Measurements from ENCODE around the gene PC.

Gene PC

DNA sequence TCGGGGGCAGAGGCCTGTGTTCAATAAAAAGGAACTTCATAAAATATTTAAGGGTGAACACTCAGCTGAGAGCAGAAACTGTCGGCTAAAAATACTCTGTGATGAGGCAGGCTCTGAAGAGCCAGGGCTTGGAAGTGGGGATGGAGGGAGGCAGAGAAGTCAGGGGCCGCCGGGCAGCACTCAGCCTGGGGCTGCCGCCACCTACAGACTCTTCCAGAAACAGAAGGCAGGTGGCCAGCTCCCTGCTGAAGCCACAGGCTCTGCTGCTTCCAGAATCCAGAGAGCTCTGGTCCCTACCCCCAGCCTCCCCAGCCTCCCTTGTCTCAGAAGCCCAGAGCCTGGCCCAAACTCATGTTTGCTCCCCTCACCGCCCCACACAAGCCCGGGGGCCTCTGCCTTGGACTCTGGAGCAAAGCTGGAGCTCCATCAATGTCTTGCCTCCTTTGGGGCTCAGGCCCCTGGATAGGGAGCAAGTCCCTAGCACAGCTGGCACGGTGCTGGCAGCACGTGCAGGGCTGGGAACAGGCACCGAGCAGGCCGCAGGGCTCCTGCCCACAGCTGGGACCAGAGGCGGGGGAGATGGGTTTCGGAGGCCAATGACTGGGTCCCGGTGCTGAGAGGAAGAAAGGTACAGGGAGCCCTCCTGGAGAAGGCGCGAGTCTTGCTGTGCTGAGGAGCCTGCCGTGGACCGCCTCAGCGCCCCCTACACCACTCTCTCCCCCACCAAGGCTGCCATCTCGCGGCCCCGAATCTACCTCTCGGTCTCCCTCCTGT, 93.1 kb downstream of the PC start:
- DNase-seq: no peak

DNA sequence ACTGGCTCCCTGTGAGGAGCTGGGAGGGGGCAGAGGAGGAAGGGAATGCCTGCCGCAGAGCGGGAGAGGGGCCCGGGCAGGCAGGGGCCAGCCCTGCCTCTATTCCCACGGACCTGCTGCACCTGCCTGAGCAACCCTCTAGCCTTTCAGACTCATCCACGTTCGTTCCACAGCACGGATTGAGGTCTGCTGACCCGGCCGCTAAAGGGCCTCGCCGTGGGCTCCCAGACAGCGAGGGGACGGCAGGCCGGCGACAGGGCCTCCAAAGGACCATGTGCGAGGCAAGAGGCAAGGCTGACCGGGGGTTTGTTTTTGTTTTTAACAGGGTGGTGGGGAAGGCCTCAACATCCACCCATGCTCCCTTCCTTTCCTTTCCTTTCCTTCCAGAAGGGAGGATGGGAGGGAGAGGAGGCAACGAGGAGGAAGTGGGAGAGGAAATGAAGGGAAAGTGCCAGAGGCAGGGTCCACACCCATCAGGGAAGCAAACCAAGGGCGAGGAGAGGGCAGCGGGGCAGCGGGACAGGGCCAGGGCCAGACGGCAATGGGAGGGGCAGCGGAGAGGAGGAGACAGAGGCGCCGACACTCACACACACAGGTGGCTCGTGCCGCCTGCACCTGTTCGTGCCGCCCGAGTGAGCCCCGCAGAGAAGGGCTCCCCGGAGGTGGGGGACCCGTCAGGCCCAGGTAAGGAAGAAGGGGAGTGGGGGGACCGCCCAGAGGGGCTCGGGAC, 93.8 kb downstream of the PC start:
- no peak for DNase-seq

DNA sequence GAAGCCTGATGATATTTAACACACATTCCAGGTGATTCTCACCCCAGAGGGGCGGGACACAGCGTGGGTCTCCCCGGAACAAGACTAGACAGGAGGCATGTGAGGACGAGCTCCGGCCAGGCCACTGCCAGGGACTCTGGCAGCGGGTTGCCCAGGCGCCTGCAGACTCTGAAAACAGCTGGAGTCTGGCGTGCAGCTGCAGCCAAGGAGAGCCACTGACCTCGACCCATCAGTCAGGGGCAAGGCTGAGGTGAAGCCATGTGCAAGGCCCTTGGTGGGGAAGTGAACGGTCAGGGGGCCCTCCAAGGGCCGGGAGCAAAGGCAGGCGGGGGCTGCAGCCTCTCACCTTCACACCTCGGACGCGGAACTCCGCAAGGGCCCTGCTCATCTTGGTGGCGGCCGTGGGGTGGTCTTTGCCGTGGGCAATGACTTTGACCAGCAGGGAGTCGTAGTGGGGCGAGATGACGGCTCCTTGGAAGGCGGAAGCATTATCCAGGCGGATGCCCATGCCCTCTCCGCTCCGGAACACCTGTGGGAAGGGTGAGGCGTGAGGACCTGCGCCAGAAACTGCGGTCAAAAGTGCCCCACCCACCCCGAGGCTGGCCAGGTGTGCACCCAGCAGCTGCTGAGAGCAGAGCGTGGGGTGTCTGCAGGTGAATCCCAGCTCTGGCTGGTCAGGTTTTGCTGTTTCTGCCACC, 94.6 kb downstream of the PC start:
- DNase-seq: no peak

DNA sequence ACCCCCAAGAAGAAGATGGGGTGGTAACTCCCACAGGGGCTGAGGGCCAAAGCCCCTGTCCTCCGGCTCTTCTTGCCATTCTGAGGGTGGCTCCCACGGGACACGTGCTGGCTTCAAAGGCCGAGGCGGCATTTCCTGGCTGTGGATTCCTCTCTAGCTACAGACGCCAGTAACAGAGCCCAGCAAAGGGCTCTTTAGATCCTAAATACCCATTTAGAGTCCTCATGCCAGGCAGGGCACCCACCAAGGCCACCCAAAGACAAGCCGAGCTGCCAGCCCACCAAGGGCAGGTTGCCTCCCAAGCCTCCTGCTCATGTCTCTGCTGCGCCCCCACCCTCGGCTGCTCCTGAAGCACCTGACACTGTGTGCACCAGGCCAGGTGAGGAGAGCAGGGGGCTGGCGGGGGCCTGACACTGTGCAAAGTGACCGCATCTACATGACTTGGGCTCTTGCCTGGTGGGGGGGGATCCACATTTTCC, 95.6 kb downstream of the PC start:
- DNase-seq: no peak

DNA sequence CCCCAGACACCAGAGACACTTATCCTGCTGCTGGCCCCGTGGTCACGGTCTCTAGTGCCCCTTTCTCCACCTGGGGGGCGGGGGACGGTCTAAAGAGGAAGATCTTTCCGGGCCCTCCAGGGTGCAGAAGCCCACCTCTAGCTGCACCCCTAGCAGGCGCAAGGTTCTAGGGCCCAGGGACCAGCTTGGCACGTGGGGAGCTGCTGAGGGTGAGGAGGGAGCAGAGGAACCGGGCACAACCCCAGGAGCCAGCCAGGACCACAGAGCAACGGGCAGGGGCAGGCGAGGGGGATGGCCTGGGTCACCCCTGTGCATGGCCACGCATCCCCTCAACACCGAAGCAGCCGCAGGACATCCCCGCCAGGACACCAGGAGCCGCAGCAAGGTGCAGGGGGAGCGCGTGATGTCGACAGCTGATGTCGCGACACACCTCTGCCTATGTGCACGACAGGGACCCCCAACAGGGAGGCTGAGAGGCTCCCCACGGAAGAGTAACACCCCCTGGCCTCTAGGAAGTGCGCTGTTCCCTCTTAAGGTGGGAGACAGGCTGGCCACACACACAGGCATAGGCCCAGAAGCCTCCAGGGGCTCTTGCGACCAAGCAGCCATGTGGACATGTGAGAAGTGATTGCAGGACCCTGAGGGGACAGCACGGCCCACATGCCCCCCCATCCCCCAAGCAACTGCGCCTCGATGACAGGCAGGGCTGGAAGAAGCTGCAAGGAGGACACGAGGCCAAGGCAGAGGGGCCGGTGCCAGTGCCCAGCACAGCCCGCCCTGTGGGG, 96.2 kb downstream of the PC start:
- DNase-seq: no peak

DNA sequence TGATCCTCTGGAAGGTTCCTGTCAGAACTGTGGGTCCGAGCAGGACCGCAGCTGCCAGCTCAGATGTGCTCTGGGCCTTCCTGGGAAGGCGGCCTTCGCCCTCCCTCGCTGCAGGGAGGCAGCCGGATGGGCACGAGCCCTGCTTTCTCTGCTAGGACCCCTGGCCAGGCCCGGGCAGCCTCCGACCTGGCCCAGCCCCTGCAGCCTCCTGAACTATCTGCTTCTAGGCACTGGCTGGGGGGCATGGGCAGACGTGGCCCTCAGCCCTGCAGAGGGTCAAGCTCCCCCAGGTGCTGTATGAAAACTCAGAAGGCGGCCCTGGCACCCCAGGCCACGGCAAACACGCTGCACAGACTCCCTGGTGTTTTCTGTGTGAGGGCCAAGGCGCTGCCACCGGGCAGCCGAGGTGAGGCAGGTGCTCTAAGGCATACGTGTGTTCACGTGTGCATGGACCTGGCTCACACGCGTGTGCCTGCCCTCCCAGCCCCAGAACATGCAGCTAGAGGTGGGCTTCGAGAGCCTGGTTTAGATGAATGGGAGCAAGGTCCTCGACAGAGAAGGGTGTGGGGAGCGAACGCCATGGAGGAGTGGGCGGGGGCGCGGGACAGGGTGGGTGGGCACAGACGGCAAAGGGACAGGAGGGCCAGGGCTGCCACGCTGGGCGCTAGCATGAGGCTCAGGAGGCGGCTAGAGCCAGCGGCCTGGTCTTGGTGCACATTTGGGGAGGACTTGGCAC, 97.0 kb downstream of the PC start:
- DNase-seq: no peak

DNA sequence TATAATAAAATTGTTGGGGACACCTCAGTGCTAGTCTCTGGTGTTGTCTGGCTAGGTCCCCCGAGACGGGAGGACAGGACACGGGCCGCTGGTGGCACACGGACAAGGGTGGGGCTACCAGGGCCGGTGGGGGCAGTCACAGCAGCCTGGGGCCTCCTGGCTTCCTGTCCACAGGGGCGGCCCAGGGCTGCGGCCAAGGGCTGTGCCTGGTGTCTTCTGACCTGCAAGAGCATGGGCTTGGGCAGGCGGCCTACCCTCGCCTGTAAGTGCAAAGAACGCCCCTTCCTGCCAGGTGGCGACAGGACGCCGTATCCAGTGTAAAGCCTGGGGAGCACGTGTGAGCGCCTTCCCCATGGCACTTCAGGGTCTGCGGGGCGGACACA, 97.7 kb downstream of the PC start:
- DNase-seq: no peak

DNA sequence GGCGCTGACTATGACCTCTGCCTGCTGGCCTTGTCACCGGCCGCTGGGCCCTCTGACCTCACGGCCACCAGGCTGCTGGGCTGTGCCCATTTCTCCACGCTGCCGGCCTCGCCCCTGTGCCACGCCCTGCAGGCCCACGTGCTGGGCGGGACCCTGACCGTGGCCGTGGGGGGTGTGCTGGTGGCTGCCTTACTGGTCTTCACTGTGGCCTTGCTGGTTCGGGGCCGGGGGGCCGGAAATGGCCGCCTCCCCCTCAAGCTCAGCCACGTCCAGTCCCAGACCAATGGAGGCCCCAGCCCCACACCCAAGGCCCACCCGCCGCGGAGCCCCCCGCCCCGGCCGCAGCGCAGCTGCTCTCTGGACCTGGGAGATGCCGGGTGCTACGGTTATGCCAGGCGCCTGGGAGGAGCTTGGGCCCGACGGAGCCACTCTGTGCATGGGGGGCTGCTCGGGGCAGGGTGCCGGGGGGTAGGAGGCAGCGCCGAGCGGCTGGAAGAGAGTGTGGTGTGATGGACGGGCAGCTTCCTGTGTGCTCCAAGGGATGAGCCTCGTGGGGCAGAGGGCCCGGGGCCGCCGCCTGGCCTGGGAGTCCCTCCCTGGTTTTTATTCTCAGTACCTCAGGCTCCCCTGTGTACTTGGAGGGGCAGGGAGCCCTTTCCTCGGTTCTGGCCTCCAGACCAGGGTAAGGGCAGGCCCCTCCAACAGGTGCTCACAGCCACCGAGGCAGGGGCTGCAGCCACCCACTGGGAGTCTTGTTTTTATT, 98.3 kb downstream of the PC start:
- DNase-seq: no peak

DNA sequence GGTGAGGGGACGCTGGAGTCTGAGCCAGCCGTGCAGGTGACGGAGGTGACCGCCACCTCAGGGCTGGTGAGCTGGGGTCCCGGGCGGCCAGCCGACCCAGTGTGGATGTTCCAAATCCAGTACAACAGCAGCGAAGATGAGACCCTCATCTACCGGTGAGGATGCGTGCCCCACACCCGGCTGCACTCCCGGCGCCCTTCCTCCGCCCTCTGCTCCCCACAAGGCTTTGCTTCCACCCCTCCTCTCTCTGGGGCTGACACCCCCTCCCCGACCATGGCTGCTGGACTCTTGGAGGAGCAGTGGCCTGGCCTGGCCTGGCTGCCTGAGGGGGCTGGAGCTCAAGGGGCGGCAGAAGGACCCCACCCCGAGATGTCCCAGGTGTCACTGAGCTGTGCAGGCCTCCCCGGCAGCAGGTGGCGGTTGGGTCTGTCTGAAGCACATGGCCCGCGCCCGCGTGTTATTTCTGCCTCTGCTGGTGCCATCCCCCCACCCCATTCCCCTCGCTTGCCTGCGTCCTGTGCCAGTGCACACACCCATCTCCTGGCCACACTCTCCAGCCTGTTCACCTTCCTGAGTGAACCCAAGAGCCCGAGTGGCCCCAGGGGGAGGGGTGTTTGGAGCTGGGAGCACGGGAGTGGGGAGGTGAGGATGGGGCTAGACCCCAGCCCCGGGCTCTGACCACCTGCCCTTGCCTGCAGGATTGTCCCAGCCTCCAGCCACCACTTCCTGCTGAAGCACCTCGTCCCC, 99.1 kb downstream of the PC start:
- DNase-seq: no peak

DNA sequence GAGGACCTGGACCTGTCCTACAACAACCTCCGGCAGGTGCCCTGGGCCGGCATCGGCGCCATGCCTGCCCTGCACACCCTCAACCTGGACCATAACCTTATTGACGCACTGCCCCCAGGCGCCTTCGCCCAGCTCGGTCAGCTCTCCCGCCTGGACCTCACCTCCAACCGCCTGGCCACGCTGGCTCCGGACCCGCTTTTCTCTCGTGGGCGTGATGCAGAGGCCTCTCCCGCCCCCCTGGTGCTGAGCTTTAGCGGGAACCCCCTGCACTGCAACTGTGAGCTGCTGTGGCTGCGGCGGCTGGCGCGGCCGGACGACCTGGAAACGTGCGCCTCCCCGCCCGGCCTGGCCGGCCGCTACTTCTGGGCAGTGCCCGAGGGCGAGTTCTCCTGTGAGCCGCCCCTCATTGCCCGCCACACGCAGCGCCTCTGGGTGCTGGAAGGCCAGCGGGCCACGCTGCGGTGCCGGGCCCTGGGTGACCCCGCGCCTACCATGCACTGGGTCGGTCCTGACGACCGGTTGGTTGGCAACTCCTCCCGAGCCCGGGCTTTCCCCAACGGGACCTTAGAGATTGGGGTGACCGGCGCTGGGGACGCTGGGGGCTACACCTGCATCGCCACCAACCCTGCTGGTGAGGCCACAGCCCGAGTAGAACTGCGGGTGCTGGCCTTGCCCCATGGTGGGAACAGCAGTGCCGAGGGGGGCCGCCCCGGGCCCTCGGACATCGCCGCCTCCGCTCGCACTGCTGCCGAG, 99.8 kb downstream of the PC start:
- DNase-seq: no peak

DNA sequence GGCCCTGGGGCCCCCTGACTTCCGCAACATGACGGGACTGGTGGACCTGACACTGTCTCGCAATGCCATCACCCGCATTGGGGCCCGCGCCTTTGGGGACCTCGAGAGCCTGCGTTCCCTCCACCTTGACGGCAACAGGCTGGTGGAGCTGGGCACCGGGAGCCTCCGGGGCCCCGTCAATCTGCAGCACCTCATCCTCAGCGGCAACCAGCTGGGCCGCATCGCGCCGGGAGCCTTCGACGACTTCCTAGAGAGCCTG, 100.3 kb downstream of the PC start:
- DNase-seq: no peak

DNA sequence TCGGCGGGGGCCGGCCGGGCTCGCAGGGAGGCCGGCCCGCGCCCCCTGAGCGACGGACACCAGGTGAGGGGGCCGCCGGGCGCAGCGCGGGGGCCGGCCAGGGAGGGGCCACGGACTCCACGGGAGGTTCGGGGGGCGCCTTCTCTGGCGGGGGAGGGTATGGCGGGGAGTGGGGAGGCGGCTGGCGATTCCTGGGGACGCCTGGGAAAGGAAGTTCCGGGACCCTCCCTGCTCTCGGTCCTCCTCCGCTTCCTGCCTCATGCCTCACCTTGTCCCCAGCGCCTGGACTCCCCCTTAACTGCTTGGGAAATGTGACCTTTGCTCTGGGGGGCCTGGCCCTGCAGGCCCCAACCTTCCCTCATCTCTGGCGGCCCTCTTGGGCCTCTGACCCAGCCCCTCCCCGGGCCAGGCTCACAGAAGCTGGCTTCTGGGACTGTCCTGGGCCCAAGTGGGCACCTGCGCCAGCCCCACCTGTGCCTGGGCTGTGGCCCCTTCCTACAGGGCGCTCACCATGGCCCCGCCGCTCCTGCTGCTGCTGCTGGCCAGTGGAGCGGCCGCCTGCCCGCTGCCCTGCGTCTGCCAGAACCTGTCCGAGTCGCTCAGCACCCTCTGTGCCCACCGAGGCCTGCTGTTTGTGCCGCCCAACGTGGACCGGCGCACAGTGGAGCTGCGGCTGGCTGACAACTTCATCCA, 100.8 kb downstream of the PC start:
- peak; percentile 97 for DNase-seq

DNA sequence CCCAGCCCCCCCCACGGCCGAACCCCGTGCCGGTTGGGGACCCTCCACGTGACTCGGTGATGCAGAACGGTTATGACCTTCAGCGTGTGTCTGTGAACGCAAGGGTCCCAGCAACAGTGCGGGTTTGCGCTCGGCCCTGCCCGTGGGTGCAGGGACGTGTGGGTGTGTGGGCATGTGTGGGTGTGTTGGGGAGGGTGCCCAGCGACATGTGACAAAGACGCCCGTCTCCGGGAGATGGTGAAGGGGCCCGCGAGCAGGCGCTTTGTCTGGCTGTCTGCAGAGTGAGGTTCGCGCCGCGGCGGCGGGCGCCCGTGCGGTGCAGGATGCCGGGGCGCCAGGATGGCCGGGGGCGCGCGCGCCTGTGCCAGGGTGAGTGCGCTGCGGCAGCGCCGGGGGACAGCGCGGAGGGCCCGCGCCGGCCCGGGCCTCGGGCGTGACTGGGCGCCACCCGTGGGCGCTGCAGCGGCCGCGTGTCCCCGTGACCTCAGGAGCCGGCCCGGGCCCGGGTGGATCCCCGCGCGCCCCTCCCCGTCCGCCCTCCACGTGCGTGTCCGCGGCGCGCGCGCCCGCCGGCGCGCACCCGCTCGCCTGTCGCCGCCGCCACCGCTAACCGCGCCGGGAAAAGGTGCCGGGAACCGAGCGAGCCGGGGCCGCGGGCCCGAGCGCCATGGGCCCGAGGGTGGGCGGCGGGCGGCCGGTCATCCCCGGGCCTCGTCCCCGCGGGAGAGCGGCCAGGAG, 101.5 kb downstream of the PC start, which contains the start of gene LRFN4:
TSS of gene LRFN4 (plus strand) at position 569 of the 738 bp plus-strand sequence. CDS start 681 bp downstream, outside the sequence.
- peak; percentile 96 for DNase-seq

DNA sequence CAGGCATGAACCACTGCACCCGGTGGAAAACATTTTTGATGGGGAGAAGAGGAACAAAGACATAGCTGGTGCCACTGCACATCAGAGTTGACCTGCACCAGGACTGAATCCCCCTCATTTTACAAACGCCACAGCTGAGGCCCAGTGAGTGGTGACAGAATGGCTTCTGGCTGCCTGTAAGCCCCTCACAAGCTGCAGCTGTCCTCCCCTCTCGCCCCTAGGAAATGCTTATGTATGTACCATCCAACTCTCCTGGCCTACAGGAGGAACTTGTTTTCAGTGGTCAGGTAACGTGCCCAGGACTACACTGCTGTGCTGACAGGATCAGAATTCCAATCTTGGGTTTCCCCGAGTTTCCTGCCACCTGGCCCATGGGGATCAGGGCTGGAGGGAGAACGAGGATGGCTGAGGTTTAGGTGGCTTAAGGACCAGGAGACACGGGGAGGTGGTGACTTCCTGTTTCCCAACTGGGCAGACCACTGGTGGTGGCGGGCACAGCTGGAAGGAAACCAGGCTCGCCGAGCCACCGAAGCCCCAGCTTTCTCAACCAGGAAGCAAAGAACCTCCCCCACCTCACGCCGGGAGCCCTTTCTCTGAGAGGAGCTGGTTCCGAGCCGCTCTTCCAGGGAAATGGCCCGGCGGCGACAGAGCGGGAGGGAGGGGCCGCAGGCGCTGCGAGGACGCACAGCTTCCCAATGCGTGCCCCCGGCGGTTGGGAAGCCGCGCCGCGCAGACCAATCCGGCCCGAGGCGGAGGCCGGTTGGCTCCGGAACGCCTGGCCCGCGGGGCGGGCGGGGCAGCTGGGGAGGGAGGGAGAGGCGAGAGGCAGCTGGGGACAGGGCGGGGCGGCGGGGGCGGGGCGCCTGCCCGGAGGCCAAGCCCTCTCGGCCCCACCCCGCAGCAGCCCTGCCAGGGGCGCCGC, 102.3 kb downstream of the PC start:
- DNase-seq: peak; percentile 100

DNA sequence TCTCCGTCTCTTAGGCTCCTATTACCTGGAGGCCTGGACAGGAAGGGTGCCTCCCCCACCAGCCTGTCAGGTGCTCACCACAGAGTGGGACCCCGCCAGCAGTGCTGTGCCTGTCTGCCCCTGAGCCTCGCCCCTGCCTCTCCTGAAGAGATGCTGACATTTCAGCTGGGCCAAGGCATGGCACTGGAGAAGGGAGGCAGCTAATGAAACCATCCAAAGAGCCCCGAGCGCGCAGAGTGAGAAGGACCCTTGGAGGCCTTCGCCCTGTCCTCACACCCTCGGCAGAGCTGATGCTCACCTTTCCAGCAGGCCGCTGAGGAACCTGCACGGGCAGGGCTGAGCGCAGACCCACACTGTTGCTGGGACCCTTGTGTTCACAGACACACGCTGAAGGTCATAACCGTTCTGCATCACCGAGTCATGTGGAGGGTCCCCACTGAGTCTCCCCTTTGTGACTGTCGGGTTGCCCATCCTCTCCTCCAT, 103.4 kb downstream of the PC start:
- no peak for DNase-seq

DNA sequence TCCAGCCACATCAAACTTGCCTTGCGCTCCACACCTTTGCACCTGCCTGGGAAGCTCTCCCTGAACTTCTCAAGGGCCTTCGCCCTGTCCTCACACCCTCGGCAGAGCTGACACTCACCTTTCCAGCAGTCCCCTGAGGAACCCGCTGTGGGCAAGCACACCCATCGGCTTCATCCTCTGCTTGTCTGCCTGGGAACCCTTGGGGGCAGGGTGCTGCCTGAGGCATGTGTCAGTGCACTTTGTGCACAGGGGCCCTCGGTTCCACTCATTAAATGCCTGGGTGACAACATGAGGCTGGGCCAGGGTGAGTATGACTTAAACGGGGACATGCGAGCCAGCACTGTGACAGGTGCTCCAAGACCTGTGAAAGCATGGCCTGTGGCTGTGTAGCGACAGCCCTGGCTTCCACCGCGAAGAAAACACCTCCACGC, 103.9 kb downstream of the PC start:
- no peak for DNase-seq
